Nephron progenitor cell (in vitro differentiated cells): ENCODE results near the gene AGAP1.

Source experiments
- DNase-seq: peaks from one replicate; pipeline ENCODE4 v3.0.0; 2021
- H3K27ac Mint-ChIP-seq: 2 replicates; pipeline ENCODE4 v1.8.0; 2021; ENCODE audit warnings: mild to moderate bottlenecking, moderate library complexity, mixed read lengths
- H3K27me3 Mint-ChIP-seq: 2 replicates; pipeline ENCODE4 v1.8.0; 2021; ENCODE audit warnings: mild to moderate bottlenecking, low read depth, mixed read lengths; ENCODE audit not compliant: poor library complexity
- H3K36me3 Mint-ChIP-seq: 2 replicates; pipeline ENCODE4 v1.8.0; 2021; ENCODE audit warnings: low read depth, mixed read lengths
- H3K4me1 Mint-ChIP-seq: 2 replicates; pipeline ENCODE4 v1.8.0; 2021; ENCODE audit warnings: mixed read lengths
- H3K4me3 Mint-ChIP-seq: 2 replicates; pipeline ENCODE4 v1.8.0; 2021; ENCODE audit warnings: mild to moderate bottlenecking, moderate library complexity, mixed read lengths
- H3K9me3 Mint-ChIP-seq: 2 replicates; pipeline ENCODE4 v1.8.0; 2021; ENCODE audit warnings: mild to moderate bottlenecking, moderate library complexity, mixed read lengths
- CTCF ChIP-seq: fragments of 200-600 bp; sonication (generic); IDR thresholded peaks from 2 replicates; pipeline ENCODE4 v1.5.0; 2021; ENCODE audit warnings: antibody characterized with exemption

Gene AGAP1

GRCh38 chr2:236054621-236055305, 560.9 kb downstream of the AGAP1 start:
- Mint-ChIP-seq H3K27ac (no peak overlapping the region), H3K27me3 (peaks cover 28% of the 10 kb centered on the region), H3K4me3 (peak overlapping the region; percentile 62), H3K36me3 (peaks cover 39% of the 10 kb centered on the region), H3K9me3 (peaks cover 13% of the 10 kb centered on the region), H3K4me1 (peaks cover 61% of the 10 kb centered on the region)
- no peak for TF ChIP-seq CTCF
- no peak for DNase-seq

GRCh38 chr2:236055471-236055870, 561.6 kb downstream of the AGAP1 start:
- no peak for TF ChIP-seq CTCF
- peaks cover 24% of the 10 kb centered on the region for H3K27me3 Mint-ChIP-seq
- H3K4me3 Mint-ChIP-seq: no peak overlapping the region
- H3K36me3 Mint-ChIP-seq: peaks cover 35% of the 10 kb centered on the region
- H3K4me1 Mint-ChIP-seq: peaks cover 61% of the 10 kb centered on the region
- peaks cover 13% of the 10 kb centered on the region for H3K9me3 Mint-ChIP-seq
- peak overlapping the region; percentile 33 for H3K27ac Mint-ChIP-seq
- DNase-seq: peak; percentile 19

- H3K27me3 Mint-ChIP-seq: peaks cover 23% of the 10 kb centered on the region
- peaks cover 38% of the 10 kb centered on the region for H3K36me3 Mint-ChIP-seq
- DNase-seq: no peak
- H3K9me3 Mint-ChIP-seq: peaks cover 13% of the 10 kb centered on the region
- no peak for TF ChIP-seq CTCF
- peaks cover 57% of the 10 kb centered on the region for H3K4me1 Mint-ChIP-seq
- H3K4me3 Mint-ChIP-seq: no peak overlapping the region
- no peak overlapping the region for H3K27ac Mint-ChIP-seq
Measured at GRCh38 chr2:236056141-236056540, 562.3 kb downstream of the AGAP1 start.

- H3K4me3 Mint-ChIP-seq: no peak overlapping the region
- H3K27ac Mint-ChIP-seq: no peak overlapping the region
- peaks cover 15% of the 10 kb centered on the region for H3K27me3 Mint-ChIP-seq
- H3K4me1 Mint-ChIP-seq: peaks cover 45% of the 10 kb centered on the region
- no peak for DNase-seq
- TF ChIP-seq CTCF: no peak
- H3K36me3 Mint-ChIP-seq: peaks cover 42% of the 10 kb centered on the region
- H3K9me3 Mint-ChIP-seq: peaks cover 13% of the 10 kb centered on the region
Measured at GRCh38 chr2:236057375-236057774, 563.5 kb downstream of the AGAP1 start.

- H3K36me3 Mint-ChIP-seq: peaks cover 37% of the 10 kb centered on the region
- DNase-seq: no peak
Measured at GRCh38 chr2:236061497-236061896, 567.7 kb downstream of the AGAP1 start.

More at GRCh38 chr2:236061497-236061896, 567.7 kb downstream of the AGAP1 start:
- Mint-ChIP-seq H3K4me1 (peaks cover 8% of the 10 kb centered on the region), H3K27me3 (peaks cover 6% of the 10 kb centered on the region), H3K27ac (no peak overlapping the region), H3K4me3 (no peak overlapping the region), H3K9me3 (peaks cover 13% of the 10 kb centered on the region)
- no peak for TF ChIP-seq CTCF
